Epithelial cell of proximal tubule (primary cell): ENCODE results near the gene SCAPER. TPM values are rescaled to one million over a fixed set of nuclear protein-coding genes. Genes with fewer than 3 reads are reported as not detected.

Experiments
- DNase-seq: peaks from one replicate; pipeline ENCODE4 v3.0.0-alpha.2; 2011; ENCODE audit warnings: low read depth
- H3K4me3 ChIP-seq: 2 replicates; pipeline ENCODE4 v1.5.1; 2011; ENCODE audit warnings: low read depth, mild to moderate bottlenecking, low read length
- total RNA-seq: library from RNA; depleted of rRNA; stranded (reverse); fragments of >200 nt; gene quantifications from 2 replicates; pipeline ENCODE4 v1.2.3, GENCODE V29; 2015
- TF ChIP-seq, protein P1 (sequence below): conservative IDR thresholded peaks from 2 replicates; pipeline ENCODE4 v1.5.1; 2012; ENCODE audit warnings: low read depth, mild to moderate bottlenecking, low read length

Gene SCAPER
- total RNA-seq, 1 donor from 2014 or later, result 13.3 TPM

DNA sequence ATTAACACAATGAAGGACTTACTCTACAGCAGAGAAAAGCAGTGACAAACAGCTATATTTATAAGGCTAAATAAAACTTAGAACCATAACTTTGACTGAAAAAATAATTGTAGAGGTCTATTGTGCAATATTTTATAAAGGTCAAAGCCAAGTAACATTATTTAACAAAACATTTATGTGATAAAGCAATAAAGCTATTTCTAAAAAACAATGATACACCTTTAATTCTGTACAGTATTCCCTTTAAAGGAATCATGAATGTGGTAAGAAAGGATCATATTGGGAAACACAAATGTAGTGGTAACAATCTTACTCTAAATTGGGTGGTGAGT, 332.2 kb downstream of the SCAPER start:
- H3K4me3 ChIP-seq, result no peak overlapping the region
- TF ChIP-seq, protein P1, sequence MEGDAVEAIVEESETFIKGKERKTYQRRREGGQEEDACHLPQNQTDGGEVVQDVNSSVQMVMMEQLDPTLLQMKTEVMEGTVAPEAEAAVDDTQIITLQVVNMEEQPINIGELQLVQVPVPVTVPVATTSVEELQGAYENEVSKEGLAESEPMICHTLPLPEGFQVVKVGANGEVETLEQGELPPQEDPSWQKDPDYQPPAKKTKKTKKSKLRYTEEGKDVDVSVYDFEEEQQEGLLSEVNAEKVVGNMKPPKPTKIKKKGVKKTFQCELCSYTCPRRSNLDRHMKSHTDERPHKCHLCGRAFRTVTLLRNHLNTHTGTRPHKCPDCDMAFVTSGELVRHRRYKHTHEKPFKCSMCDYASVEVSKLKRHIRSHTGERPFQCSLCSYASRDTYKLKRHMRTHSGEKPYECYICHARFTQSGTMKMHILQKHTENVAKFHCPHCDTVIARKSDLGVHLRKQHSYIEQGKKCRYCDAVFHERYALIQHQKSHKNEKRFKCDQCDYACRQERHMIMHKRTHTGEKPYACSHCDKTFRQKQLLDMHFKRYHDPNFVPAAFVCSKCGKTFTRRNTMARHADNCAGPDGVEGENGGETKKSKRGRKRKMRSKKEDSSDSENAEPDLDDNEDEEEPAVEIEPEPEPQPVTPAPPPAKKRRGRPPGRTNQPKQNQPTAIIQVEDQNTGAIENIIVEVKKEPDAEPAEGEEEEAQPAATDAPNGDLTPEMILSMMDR, result no peak
- no peak for DNase-seq

DNA sequence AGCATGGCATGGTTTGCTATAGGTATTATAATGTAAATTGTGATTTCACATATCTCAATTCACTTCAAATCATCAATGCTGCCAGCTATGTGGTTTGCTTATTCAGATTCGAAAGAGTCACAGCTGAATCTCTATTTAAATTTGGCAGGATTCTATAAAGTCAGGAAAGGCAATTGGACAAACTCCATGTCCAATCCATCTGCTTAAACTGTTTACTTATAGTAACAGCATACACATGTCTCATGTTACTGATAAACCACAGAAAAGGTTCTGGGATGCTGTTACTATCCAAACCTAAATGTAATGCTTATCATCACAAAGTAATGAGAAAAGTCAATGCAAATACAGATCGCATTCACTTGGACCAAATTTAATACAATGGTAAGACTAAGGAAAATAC, 338.9 kb downstream of the SCAPER start:
- no peak overlapping the region for H3K4me3 ChIP-seq
- no peak for DNase-seq
- TF ChIP-seq, protein P1, result no peak

DNA sequence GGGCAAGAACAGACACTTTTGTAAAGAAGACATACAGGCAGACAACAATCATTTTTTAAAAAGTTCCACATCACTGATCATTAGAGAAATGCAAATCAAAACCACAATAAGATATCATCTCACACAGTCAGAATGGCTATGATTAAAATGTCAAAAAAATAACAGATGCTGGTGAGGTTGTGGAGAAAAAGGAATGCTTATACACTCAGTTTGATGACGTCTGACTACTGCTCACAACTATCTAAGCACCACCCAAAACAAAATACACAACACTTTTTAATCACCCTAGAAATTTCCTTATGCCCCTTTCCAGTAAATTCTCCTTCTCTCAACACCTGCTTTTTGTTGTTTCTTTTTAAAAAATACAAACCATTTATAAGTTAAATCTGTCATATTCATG, 339.8 kb downstream of the SCAPER start:
- H3K4me3 ChIP-seq, result no peak overlapping the region
- no peak for DNase-seq
- TF ChIP-seq, protein P1, result no peak

- TF ChIP-seq, protein P1, result no peak
- H3K4me3 ChIP-seq, result no peak overlapping the region
- DNase-seq, result no peak
Observed at GRCh38 chr15:76555247-76555646, 349.9 kb downstream of the SCAPER start.

DNA sequence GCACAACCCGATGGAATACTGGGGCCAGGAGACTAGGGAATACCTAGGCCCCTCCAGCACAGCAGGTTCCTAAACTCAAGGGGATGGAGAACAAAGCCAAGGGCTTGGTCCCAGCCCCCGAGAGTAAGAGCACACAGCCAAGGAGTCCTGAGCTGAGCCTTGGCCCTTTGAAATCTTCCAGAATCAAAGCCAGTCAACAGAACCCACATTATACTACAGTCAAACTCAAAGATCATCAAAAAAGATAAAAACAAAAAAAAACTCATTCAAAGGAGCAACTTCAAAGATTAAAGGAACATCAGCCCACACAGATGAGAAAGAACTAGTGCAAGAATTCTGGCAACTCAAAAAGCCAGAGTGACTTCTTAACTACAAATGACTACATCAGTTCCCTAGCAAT, 351.6 kb downstream of the SCAPER start:
- H3K4me3 ChIP-seq, result no peak overlapping the region
- DNase-seq, result no peak
- TF ChIP-seq, protein P1, result no peak

GRCh38 chr15:76553102-76553501, 352.0 kb downstream of the SCAPER start:
- DNase-seq, result no peak
- TF ChIP-seq, protein P1, result no peak
- no peak overlapping the region for H3K4me3 ChIP-seq

GRCh38 chr15:76546805-76547204, 358.3 kb downstream of the SCAPER start:
- TF ChIP-seq, protein P1, result no peak
- DNase-seq, result no peak
- H3K4me3 ChIP-seq, result no peak overlapping the region
